Motor neuron (in vitro differentiated cells): ENCODE measurements around the gene MFRP. TPM values are rescaled to one million over a fixed set of nuclear protein-coding genes. Genes with fewer than 3 reads are reported as not detected.

Source experiments
- ATAC-seq, 8 experiments: fragments of 200-7000 bp; cut with Tn5 transposase; replicated peaks in 6 of 8; 2 replicates each; pipeline ENCODE4 v1.8.0; 2021; ENCODE audit warnings: mild to moderate bottlenecking in 8 of 8, moderate library complexity in 8 of 8
- H3K27ac ChIP-seq, 2 donors: fragments of 250-450 bp; sonication (Bioruptor Pico); 2 replicates each; pipeline ENCODE4 v1.9.0; 2021; ENCODE audit warnings: antibody characterized with exemption in 2 of 2, mild to moderate bottlenecking in 2 of 2, moderate library complexity in 1 of 2
- H3K4me1 ChIP-seq, 2 donors: fragments of 250-450 bp; sonication (Bioruptor Pico); replicated peaks in 1 of 2; 2 replicates each; pipeline ENCODE4 v1.6.1; 2021; ENCODE audit warnings: antibody characterized with exemption in 2 of 2, mild to moderate bottlenecking in 2 of 2, moderate library complexity in 1 of 2
- H3K4me3 ChIP-seq, 5 donors: fragments of 250-450 bp; sonication (Bioruptor Pico); 2 replicates each; pipeline ENCODE4 v1.9.0; 2021; ENCODE audit warnings: antibody characterized with exemption in 5 of 5, mild to moderate bottlenecking in 5 of 5, moderate library complexity in 4 of 5
- WGBS, 10 experiments: fragments of 450-650 bp; shearing (Covaris generic); methylation state at CpG; one replicate each; pipeline ENCODE4 v1.0.0; 2022; 5-methylcytosine and 5-hydroxymethylcytosine counted together
- in situ Hi-C, 9 experiments: fragments of 400-800 bp; cut with MboI; loops; one replicate each; pipeline ENCODE4 v1.15.0; 2021; ENCODE audit warnings: low sequenced_read_pairs in 9 of 9, low pct_unique_long_range_greater_than_20kb in 2 of 9; ENCODE audit not compliant: unreplicated experiment in 9 of 9
- total RNA-seq, 8 experiments: library from RNA; unstranded; fragments of 300-600 nt; gene quantifications; 2 replicates each; pipeline versions ENCODE4 v1.2.3 to v1.2.4, GENCODE V29; 2022

Gene MFRP
- total RNA-seq, 8 experiments from 2014 or later: 0.05 to 0.62 (median 0.12) TPM; not detected in 2

DNA sequence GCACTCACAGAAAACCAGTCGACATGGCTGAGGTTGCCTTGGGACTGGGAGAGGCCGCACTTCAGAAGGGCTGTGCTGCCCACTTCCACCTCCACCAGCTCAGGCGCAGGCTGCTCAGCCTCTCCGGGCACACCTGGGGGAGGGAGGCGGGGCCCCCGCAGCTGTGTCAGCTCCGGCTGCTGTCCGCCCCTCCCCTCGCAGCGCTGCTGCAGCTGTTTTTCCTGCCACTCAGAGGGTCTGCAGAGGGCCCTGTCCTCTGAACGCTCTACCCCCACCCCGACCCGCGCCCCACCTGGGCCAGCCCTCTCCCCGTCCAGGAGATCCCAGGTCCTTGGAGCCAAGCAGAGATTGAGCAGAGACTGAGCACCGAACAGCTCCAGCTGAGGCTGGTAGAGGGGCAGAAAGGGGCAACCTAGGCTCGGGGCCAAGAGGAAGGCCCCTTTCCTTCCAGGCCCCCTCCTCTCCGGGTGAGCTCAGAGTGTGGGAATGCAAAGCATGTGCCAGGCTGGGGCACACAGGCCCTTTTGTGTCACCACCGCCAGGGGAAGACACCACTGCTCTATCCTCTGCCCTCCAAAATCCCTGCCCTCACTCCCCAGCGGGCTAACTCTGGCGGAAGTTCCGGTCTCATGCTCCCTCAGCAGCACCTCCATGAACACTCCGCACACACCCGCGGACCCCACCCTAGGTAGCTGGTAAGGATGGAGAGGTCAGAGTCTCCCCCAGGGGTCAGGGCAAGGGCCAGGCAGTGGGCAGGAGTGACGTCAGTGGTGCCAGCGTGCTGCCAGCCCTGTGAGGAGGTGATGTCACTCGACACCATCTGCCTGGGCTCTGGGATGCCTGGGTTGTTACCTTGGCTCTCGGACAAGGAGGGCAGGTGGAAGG is 31.1 kb downstream of the MFRP start:
- peak in 4 of 8 experiments; percentile 7 to 30 (median 16) for ATAC-seq
- no peak overlapping the region for H3K27ac ChIP-seq
- in situ Hi-C loops: no loop called here
- H3K4me1 ChIP-seq: peaks cover 40 to 44% of the 10 kb centered on the region in 2 donors
- peak overlapping the region; percentile 32 to 81 (median 38) for H3K4me3 ChIP-seq
- whole genome bisulfite sequencing, 10 experiments: 0 to 40% (median 10%) methylated on average over 1 to 5 of the region's 29 CpGs; no CpG with 5 or more reads in 5 of the 10 experiments

GRCh38 chr11:119314726-119315125 is 31.8 kb downstream of the MFRP start:
- ATAC-seq: no peak
- H3K27ac ChIP-seq: no peak overlapping the region
- no peak overlapping the region for H3K4me3 ChIP-seq
- H3K4me1 ChIP-seq: peaks cover 34 to 37% of the 10 kb centered on the region in 2 donors
- WGBS, 10 experiments: 87% methylated on average over 4 of the region's 18 CpGs; no CpG with 5 or more reads in 9 of the 10 experiments
- in situ Hi-C loops: no loop called here

DNA sequence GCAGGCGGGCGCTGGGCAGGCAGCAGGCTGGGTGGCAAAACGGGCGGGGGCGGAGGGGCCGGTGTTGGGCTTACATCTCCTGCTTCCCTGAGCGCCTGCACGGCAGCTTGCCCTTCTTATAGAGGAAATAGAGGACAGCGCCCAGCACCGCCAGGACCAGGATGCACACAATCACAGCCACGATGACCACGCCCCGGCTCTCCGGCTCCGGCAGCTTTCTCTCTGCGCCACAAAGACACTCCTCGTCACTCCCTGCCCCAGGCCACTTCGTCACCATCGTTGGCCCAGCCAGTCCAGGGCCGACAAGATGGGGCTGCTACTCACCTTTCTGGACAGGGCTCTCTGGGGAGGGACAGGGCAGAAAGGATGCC is 35.8 kb downstream of the MFRP start:
- Histone ChIP-seq H3K4me3 (no peak overlapping the region), H3K4me1 (peaks cover 7 to 8% of the 10 kb centered on the region in 2 donors), H3K27ac (no peak overlapping the region)
- no peak for ATAC-seq
- WGBS, 10 experiments: 60 to 90% methylated on average over 1 to 8 of the region's 20 CpGs; no CpG with 5 or more reads in 8 of the 10 experiments
- in situ Hi-C loops: no loop called here

GRCh38 chr11:119309953-119310681 is 36.4 kb downstream of the MFRP start:
- in situ Hi-C loops: no loop called here
- Histone ChIP-seq H3K4me1 (peaks cover 1 to 2% of the 10 kb centered on the region in 2 donors), H3K27ac (no peak overlapping the region), H3K4me3 (no peak overlapping the region)
- 73 to 100% (median 80%) methylated on average over 1 to 8 of the region's 17 CpGs; no CpG with 5 or more reads in 2 of the 10 experiments for WGBS, 10 experiments
- ATAC-seq: no peak

DNA sequence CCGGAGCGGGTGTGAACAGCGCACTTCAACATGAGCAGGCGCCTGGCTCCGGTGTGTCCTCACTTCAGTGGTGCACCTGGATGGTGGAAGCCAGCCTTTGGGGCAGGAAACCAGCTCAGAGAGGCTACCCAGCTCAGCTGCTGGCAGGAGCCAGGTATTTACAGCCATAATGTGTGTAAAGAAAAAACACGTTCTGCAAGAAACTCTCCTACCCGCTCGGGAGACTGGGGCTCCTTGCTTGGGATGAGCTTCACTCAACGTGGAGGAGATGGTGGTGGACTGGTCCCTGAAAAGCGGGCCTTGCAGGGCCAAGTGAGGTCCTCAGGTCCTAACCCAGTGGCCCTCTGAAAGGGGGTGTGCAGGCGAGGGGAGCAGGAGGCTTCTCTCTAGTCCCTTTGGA is 37.1 kb downstream of the MFRP start:
- no peak for ATAC-seq
- 40 to 100% (median 87%) methylated on average over 1 to 6 of the region's 11 CpGs; no CpG with 5 or more reads in 6 of the 10 experiments for WGBS, 10 experiments
- Histone ChIP-seq H3K4me3 (no peak overlapping the region), H3K4me1 (no peaks in the 10 kb centered on the region), H3K27ac (no peak overlapping the region)
- in situ Hi-C loops: no loop called here

- 20 to 97% (median 90%) methylated on average over 1 to 4 of the region's 5 CpGs; no CpG with 5 or more reads in 3 of the 10 experiments for WGBS, 10 experiments
- in situ Hi-C loops: no loop called here
- Histone ChIP-seq H3K27ac (no peak overlapping the region), H3K4me3 (no peak overlapping the region), H3K4me1 (no peaks in the 10 kb centered on the region)
- no peak for ATAC-seq
Measured at GRCh38 chr11:119307974-119308373, 38.5 kb downstream of the MFRP start.

GRCh38 chr11:119307219-119307618 is 39.3 kb downstream of the MFRP start:
- peak in 4 of 8 experiments; percentile 30 to 42 (median 39) for ATAC-seq
- in situ Hi-C loops: no loop called here
- no peak overlapping the region for H3K27ac ChIP-seq

DNA sequence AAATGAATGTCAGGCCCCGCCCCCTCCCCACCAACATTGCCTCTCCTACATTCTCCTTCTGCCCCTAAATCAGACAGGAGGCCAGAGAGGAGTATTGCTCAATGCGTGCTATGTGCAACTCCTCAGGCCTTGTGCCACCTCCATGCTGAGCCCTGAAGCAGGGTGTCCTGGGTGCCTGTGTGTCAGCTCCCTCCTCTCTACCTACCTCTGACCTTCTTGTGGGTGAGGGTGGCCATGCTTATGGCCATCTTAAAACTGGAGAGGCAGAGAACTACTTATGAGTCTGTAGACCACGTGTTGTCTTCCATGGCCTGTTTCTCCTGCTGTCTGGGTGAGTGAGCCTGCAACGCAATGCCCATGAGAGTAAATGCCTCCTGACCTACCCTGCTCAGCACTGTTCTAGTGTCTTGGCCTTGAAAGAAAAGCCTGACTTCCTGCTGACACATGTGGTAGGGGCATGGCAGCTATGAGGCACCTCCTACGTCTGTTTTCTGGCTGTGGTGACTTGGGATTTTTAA is 40.1 kb downstream of the MFRP start:
- 62 to 100% (median 90%) methylated on average over 1 to 3 of the region's 5 CpGs; no CpG with 5 or more reads in 3 of the 10 experiments for WGBS, 10 experiments
- Histone ChIP-seq H3K4me1 (no peaks in the 10 kb centered on the region), H3K4me3 (no peak overlapping the region), H3K27ac (no peak overlapping the region)
- in situ Hi-C loops: no loop called here
- peak in 1 of 8 experiments; percentile 77 for ATAC-seq

More at GRCh38 chr11:119307219-119307618, 39.3 kb downstream of the MFRP start:
- no peaks in the 10 kb centered on the region for H3K4me1 ChIP-seq
- 33% methylated on average over 1 of the region's 1 CpG; no CpG with 5 or more reads in 9 of the 10 experiments for WGBS, 10 experiments
- no peak overlapping the region for H3K4me3 ChIP-seq

- H3K27ac ChIP-seq: no peak overlapping the region
Measured at GRCh38 chr11:119305556-119306372, 40.7 kb downstream of the MFRP start.

DNA sequence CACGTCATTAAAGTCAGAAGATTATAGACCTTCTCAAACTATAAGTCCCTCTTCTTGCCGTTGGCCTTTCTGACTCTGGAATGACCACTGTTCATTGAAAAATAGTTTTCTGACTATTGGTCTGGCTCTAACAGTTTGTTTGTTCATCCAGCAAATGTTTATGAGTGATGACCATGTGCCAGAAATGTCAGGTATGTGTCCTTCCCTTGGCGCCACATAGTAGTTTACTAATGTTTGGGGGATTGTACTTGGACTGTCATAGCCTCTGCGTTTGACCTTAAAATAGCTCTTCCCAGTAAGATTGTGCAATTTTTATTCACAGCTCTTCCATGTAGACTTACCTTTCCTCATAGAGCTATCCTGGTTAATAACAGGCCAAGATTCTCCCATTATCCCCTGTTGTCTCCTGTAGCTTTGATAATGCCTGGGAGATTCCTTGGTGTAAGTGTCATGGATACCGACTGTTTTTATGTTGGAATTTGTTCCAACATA is 43.2 kb downstream of the MFRP start:
- in situ Hi-C loops: no loop called here
- H3K4me3 ChIP-seq: no peak overlapping the region
- no peaks in the 10 kb centered on the region for H3K4me1 ChIP-seq
- no peak for ATAC-seq
- 81 to 100% (median 94%) methylated on average over 2 to 5 of the region's 5 CpGs; no CpG with 5 or more reads in 1 of the 10 experiments for WGBS, 10 experiments
- no peak overlapping the region for H3K27ac ChIP-seq

More at GRCh38 chr11:119305556-119306372, 40.7 kb downstream of the MFRP start:
- 70 to 100% (median 90%) methylated on average over 1 to 5 of the region's 7 CpGs; no CpG with 5 or more reads in 1 of the 10 experiments for WGBS, 10 experiments
- ATAC-seq: peak in 1 of 8 experiments; percentile 47
- H3K4me1 ChIP-seq: no peaks in the 10 kb centered on the region
- in situ Hi-C loops: no loop called here
- no peak overlapping the region for H3K4me3 ChIP-seq

DNA sequence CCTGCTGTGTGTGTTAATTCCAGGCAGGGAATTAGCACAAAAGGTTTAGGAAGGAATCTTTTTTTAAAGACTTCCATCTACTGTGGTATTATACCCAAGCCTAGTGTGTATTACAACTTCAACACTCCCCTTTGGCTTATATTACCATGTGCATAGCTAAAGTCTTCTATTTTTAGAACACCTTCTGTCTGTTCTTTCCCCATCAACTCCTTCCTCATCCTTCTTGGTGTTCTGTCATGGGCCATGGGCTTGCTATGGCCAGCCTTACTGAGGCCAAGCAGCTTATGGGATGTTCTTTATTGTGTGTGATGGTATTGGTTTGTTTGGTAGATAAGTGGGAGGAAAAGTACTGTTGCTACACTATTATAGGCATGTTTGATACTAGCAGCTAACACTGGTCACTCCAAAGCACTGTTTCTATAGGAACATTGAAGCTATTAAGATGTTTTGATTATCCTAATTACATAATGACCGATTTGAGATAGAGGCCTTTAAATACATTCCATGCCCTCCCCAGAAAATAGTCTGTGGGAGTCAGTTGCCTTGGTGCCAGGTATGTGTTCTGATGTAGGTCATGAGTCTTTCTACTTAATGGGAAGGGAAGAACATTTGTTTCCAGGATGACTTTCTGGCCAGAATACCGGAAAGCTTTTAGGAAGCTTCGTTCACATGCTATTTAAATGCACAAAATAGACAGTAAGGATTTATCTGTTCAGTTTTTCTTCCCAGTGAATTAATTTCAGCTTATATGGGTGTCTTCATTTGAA is 46.1 kb downstream of the MFRP start:
- H3K27ac ChIP-seq: no peak overlapping the region
- ATAC-seq: peak in 1 of 8 experiments; percentile 49
- in situ Hi-C loops: no loop called here
- WGBS, 10 experiments: 71 to 100% (median 93%) methylated on average over 1 to 3 of the region's 3 CpGs; no CpG with 5 or more reads in 3 of the 10 experiments
- no peaks in the 10 kb centered on the region for H3K4me1 ChIP-seq
- H3K4me3 ChIP-seq: no peak overlapping the region
